ENCODE results near the gene GPATCH4. TPM values are rescaled to one million over a fixed set of nuclear protein-coding genes. Genes with fewer than 3 reads are reported as not detected.

GPATCH4 gene
- total and polyA plus RNA-seq, 12 donors = 9.3 to 34.5 (median 13.5) TPM

DNA sequence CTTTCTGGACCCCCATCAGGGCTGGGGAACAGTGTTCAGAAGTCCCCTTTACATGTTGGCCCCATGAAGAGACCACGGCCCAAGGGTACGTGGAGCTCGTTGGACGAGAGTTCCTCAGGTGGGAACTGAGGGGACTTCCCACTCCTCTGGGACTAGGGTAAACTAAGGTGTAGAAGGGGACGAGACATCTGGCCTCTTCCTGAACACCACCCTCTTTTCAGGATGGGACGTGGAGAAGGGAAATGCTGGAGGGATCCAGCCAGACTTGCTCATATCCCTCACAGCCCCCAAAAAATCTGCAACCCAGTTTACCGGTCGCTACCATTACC lies 7.7 kb downstream of the GPATCH4 start:
- no peaks in the 10 kb centered on the region for H3K9me3 ChIP-seq
- no peak for DNase-seq
- WGBS, 2 donors = 90 to 93% methylated on average over 8 of the region's 8 CpGs
- no peak overlapping the region for H3K4me3 ChIP-seq
- peaks cover 3 to 19% (median 13%) of the 10 kb centered on the region in 9 donors for H3K4me1 ChIP-seq
- TF ChIP-seq, protein P1, sequence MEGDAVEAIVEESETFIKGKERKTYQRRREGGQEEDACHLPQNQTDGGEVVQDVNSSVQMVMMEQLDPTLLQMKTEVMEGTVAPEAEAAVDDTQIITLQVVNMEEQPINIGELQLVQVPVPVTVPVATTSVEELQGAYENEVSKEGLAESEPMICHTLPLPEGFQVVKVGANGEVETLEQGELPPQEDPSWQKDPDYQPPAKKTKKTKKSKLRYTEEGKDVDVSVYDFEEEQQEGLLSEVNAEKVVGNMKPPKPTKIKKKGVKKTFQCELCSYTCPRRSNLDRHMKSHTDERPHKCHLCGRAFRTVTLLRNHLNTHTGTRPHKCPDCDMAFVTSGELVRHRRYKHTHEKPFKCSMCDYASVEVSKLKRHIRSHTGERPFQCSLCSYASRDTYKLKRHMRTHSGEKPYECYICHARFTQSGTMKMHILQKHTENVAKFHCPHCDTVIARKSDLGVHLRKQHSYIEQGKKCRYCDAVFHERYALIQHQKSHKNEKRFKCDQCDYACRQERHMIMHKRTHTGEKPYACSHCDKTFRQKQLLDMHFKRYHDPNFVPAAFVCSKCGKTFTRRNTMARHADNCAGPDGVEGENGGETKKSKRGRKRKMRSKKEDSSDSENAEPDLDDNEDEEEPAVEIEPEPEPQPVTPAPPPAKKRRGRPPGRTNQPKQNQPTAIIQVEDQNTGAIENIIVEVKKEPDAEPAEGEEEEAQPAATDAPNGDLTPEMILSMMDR (IDR thresholded peaks at IDR 0.05) = no peak
- no peak for ATAC-seq
- H3K27me3 ChIP-seq = no peaks in the 10 kb centered on the region
- intact Hi-C loops (cut with DNase I) = loop anchor here in 5 of 10 donors (5.0 to 10.0 kb wide), 5 partner anchors 86 to 141 kb away; partner anchors contain the start of gene MEF2D (in 1 of the 5)
- H3K36me3 ChIP-seq = peaks cover 0 to 62% (median 25%) of the 10 kb centered on the region in 9 donors
- no peak overlapping the region for H3K27ac ChIP-seq

DNA sequence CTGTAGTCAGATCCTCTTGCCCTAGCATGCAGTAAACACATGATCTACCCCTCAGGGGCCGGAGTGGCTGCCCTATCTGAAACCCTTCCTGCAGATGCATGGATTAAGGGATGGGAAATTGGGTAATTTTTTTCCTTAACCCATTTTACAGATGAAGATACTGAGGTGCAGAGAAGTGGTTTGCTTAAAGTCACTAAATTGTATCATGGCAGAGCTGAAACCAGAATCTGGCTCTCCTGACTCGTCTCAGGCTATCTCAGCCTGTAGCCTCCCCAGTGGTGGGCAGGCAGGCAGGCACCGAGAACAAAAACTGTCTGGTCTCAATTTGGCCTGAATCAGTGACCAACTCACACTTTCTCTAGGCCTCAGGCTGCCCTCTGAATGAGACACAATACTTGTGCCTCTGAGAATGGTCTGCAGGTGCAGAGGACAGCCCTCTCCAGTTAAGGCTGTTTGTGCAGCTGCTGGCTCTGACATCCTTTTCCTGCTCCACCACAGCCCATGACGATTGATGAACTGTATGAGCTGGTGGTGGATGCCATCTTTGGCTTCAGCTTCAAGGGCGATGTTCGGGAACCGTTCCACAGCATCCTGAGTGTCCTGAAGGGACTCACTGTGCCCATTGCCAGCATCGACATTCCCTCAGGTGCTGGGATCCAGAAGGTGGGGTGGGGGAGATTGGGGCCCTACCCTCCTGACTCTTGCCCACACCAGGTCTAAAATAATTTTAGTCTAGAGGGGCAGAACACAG lies 8.2 kb downstream of the GPATCH4 start:
- DNase-seq = no peak
- ATAC-seq = no peak
- Histone ChIP-seq H3K27me3 (no peaks in the 10 kb centered on the region), H3K4me1 (peaks cover 3 to 19% (median 13%) of the 10 kb centered on the region in 9 donors), H3K4me3 (peak overlapping the region in 1 of 10 donors; percentile 87), H3K36me3 (peaks cover 0 to 56% (median 22%) of the 10 kb centered on the region in 9 donors), H3K9me3 (no peaks in the 10 kb centered on the region), H3K27ac (no peak overlapping the region)
- TF ChIP-seq, protein P1 (IDR thresholded peaks at IDR 0.05) = no peak
- 81 to 88% methylated on average over 8 of the region's 8 CpGs for WGBS, 2 donors
- intact Hi-C loops (cut with DNase I) = loop anchor here in 5 of 10 donors (5.0 to 10.0 kb wide), 5 partner anchors 86 to 141 kb away; partner anchors contain the start of gene MEF2D (in 1 of the 5)

DNA sequence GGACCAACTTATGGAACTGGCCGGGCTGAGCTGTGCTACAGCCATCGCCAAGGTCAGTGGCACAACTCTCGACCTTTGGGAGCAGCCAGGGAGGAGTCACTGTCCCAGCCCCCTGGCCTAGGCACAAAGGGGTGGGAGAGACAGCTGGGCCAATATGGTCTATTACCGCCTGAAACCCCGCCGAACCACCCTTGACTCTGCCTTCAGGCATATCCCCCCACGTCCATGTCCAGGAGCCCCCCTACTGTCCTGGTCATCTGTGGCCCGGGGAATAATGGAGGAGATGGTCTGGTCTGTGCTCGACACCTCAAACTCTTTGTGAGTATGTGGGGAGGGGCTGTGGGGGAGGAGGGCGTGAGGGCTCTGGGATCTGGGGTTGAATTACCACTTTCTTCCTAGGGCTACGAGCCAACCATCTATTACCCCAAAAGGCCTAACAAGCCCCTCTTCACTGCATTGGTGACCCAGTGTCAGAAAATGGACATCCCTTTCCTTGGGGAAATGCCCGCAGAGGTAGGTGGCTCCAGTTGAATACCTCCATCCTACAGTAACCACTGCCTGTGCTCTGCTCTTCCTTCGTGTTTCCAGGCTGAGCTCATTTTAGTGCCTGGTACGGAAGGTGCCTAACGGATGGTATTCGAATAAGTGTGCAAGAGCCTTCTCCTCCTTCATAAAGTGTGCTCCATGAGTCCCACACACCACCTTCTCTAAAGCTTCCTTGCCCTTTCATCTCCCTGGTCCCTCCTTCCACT lies 8.9 kb downstream of the GPATCH4 start:
- Histone ChIP-seq H3K4me1 (peaks cover 3 to 19% (median 13%) of the 10 kb centered on the region in 9 donors), H3K4me3 (peak overlapping the region; percentile 59 to 97 (median 81)), H3K27ac (peak overlapping the region; percentile 74 to 92 (median 86)), H3K36me3 (peaks cover 0 to 49% (median 19%) of the 10 kb centered on the region in 9 donors), H3K9me3 (no peaks in the 10 kb centered on the region), H3K27me3 (no peaks in the 10 kb centered on the region)
- ATAC-seq (peak in 3 of 8 donors; percentile 4 to 54 (median 36)), DNase-seq (no peak)
- WGBS, 2 donors = 54 to 57% methylated on average over 16 of the region's 16 CpGs
- TF ChIP-seq, protein P1 (IDR thresholded peaks at IDR 0.05) = no peak
- intact Hi-C loops (cut with DNase I) = loop anchor here in 5 of 10 donors (5.0 to 10.0 kb wide), 5 partner anchors 85 to 140 kb away; partner anchors contain the start of gene MEF2D (in 1 of the 5)
